ENCODE measurements around the gene KRTAP5-7.
"Not testable (repeated sequence)": the region's sequence is repeated elsewhere in the genome, so short reads cannot be mapped to it uniquely, and the experiment has no call there.

Gene KRTAP5-7

GRCh38 chr11:71540521-71541304, 13.6 kb downstream of the KRTAP5-7 start:
- H3K9me2 ChIP-seq (replicated peaks; ENCODE audit: low read depth, low read length); H3K9ac ChIP-seq (ENCODE audit: low read depth, low read length, poor library complexity, severe bottlenecking); H3K36me3 ChIP-seq (ENCODE audit: insufficient read depth, low read length); H3K27me3 ChIP-seq (ENCODE audit: insufficient read depth, low read length, poor library complexity, severe bottlenecking); H4K20me1 ChIP-seq (ENCODE audit: insufficient read depth, low read length, poor library complexity, severe bottlenecking); H3K4me1 ChIP-seq (ENCODE audit: insufficient read depth, low read length, poor library complexity, severe bottlenecking); H2AFZ ChIP-seq (ENCODE audit: low read length); H3K79me2 ChIP-seq (ENCODE audit: insufficient read depth, low read length); H3K9me3 ChIP-seq (ENCODE audit: insufficient read depth, low read depth, low read length); H3K4me3 ChIP-seq (ENCODE audit: low read length, poor library complexity, severe bottlenecking); H3F3A ChIP-seq (ENCODE audit: low read depth); H3K4me2 ChIP-seq (ENCODE audit: low read depth, low read length, poor library complexity, severe bottlenecking): not testable (repeated sequence)

DNA sequence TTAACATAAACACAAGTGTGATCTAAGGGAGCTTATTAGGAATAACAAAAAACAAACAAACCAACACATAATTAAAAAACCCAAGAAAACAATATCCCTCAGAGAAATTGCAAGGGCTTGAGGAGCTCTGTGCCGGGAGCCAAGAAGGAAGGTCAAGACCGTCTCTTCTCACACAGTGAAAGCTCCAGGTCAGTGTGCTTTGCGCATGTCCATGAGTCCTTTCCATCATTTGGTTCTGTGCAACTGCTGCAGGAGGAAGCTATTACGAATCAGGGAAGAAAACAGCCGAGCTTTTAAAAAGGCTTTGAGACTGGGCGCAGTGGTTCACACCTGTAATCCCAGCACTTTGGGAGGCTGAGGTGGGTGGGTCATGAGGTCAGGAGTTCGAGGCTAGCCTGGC, 15.3 kb downstream of the KRTAP5-7 start:
- H3K4me1 ChIP-seq (ENCODE audit: insufficient read depth, low read length, poor library complexity, severe bottlenecking): no peaks in the 10 kb centered on the region
- H3F3A ChIP-seq (ENCODE audit: low read depth): no peaks in the 10 kb centered on the region
- H3K36me3 ChIP-seq (ENCODE audit: insufficient read depth, low read length): no peaks in the 10 kb centered on the region
- no peaks in the 10 kb centered on the region for H4K20me1 ChIP-seq (ENCODE audit: insufficient read depth, low read length, poor library complexity, severe bottlenecking)
- H3K4me2 ChIP-seq (ENCODE audit: low read depth, low read length, poor library complexity, severe bottlenecking): no peak overlapping the region
- no peaks in the 10 kb centered on the region for H3K9me2 ChIP-seq (replicated peaks; ENCODE audit: low read depth, low read length)
- H2AFZ ChIP-seq (ENCODE audit: low read length): no peak overlapping the region
- H3K9ac ChIP-seq (ENCODE audit: low read depth, low read length, poor library complexity, severe bottlenecking): no peak overlapping the region
- TF ChIP-seq EZH2phosphoT487 (IDR thresholded peaks at IDR 0.05; ENCODE audit: borderline replicate concordance): no peak
- TF ChIP-seq, protein P1, sequence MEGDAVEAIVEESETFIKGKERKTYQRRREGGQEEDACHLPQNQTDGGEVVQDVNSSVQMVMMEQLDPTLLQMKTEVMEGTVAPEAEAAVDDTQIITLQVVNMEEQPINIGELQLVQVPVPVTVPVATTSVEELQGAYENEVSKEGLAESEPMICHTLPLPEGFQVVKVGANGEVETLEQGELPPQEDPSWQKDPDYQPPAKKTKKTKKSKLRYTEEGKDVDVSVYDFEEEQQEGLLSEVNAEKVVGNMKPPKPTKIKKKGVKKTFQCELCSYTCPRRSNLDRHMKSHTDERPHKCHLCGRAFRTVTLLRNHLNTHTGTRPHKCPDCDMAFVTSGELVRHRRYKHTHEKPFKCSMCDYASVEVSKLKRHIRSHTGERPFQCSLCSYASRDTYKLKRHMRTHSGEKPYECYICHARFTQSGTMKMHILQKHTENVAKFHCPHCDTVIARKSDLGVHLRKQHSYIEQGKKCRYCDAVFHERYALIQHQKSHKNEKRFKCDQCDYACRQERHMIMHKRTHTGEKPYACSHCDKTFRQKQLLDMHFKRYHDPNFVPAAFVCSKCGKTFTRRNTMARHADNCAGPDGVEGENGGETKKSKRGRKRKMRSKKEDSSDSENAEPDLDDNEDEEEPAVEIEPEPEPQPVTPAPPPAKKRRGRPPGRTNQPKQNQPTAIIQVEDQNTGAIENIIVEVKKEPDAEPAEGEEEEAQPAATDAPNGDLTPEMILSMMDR (conservative IDR thresholded peaks at IDR 0.05; ENCODE audit: low read length): no peak
- no peaks in the 10 kb centered on the region for H3K79me2 ChIP-seq (ENCODE audit: insufficient read depth, low read length)
- no peaks in the 10 kb centered on the region for H3K27me3 ChIP-seq (ENCODE audit: insufficient read depth, low read length, poor library complexity, severe bottlenecking)
- H3K9me3 ChIP-seq (ENCODE audit: insufficient read depth, low read depth, low read length): peaks cover 7% of the 10 kb centered on the region; the same call in 1 of the 2 replicates
- no peak overlapping the region for H3K4me3 ChIP-seq (ENCODE audit: low read length, poor library complexity, severe bottlenecking)

- Histone ChIP-seq H3K79me2 (ENCODE audit: insufficient read depth, low read length) (no peaks in the 10 kb centered on the region), H3K9me3 (ENCODE audit: insufficient read depth, low read depth, low read length) (peaks cover 7% of the 10 kb centered on the region; the same call in 1 of the 2 replicates), H3K4me1 (ENCODE audit: insufficient read depth, low read length, poor library complexity, severe bottlenecking) (no peaks in the 10 kb centered on the region), H3F3A (ENCODE audit: low read depth) (no peaks in the 10 kb centered on the region), H3K4me3 (ENCODE audit: low read length, poor library complexity, severe bottlenecking) (no peak overlapping the region), H3K4me2 (ENCODE audit: low read depth, low read length, poor library complexity, severe bottlenecking) (no peak overlapping the region), H3K27me3 (ENCODE audit: insufficient read depth, low read length, poor library complexity, severe bottlenecking) (no peaks in the 10 kb centered on the region), H3K9me2 (replicated peaks; ENCODE audit: low read depth, low read length) (no peaks in the 10 kb centered on the region), H3K9ac (ENCODE audit: low read depth, low read length, poor library complexity, severe bottlenecking) (no peak overlapping the region), H4K20me1 (ENCODE audit: insufficient read depth, low read length, poor library complexity, severe bottlenecking) (no peaks in the 10 kb centered on the region), H3K36me3 (ENCODE audit: insufficient read depth, low read length) (no peaks in the 10 kb centered on the region), H2AFZ (ENCODE audit: low read length) (no peak overlapping the region)
- no peak for TF ChIP-seq EZH2phosphoT487 (IDR thresholded peaks at IDR 0.05; ENCODE audit: borderline replicate concordance)
- TF ChIP-seq, protein P1 (conservative IDR thresholded peaks at IDR 0.05; ENCODE audit: low read length): no peak
These were observed 16.1 kb downstream of the KRTAP5-7 start for GRCh38 chr11:71542879-71543777.
